DMS53 treated with DMSO at 0.1 percent for 48 hours (cell line): ENCODE results near the gene C18orf54.
A peak's percentile ranks its signal among the peaks of the same experiment; 100 is the strongest.
"Not testable (repeated sequence)": the region's sequence is repeated elsewhere in the genome, so short reads cannot be mapped to it uniquely, and the experiment has no call there.

Source experiments
- DNase-seq: peaks from one replicate; lab custom pipeline; 2025; ENCODE audit not compliant: unreplicated experiment; lab: John Stamatoyannopoulos, UW

C18orf54 gene

GRCh38 chr18:54357660-54358494, at the start of gene C18orf54, which contains the start of gene STARD6:
Gene C18orf54, plus strand, starts transcription at chr18:54357906. Its CDS starts 2,667 bp downstream, at chr18:54360573.
Gene STARD6, minus strand, starts transcription at chr18:54357858. Its CDS starts 3,285 bp downstream, at chr18:54354573.
- peak; percentile 93 for DNase-seq

GRCh38 chr18:54309564-54309963, 48.1 kb upstream of the C18orf54 start:
- not testable (repeated sequence) for DNase-seq

DNA sequence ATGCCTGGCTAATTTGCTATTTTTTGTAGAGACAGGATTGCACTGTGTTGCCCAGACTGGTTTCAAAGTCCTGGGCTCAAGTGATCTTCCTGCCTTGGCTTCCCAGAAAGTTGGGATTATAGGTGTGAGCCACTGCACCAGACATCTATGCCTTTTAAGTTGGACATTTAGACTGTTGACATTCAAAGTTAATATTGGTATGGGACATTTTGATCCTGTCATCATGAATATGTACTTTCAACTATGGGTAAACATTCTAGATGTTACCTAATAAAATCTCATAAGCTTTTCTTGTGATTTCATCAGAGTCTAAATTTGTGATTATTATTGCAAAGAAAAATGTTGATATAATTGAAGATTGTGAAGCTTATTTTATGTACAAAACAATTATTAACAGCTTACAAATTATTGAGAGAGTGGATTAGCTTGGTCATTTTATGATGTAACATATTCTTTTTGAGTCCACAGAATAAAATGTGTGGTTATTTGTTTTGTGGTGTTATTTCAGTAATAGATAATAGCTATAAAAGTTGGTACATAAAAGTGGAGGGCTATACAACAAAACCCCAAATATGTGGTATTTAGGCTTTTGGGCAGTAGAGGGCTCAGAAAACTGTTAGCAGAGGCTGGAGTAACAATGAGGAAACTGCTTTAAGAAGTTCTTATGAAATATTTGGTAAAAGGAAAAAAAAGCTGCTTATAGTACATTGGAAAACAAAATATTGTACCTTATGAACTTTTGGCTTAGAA, 41.5 kb upstream of the C18orf54 start:
- DNase-seq = no peak

DNA sequence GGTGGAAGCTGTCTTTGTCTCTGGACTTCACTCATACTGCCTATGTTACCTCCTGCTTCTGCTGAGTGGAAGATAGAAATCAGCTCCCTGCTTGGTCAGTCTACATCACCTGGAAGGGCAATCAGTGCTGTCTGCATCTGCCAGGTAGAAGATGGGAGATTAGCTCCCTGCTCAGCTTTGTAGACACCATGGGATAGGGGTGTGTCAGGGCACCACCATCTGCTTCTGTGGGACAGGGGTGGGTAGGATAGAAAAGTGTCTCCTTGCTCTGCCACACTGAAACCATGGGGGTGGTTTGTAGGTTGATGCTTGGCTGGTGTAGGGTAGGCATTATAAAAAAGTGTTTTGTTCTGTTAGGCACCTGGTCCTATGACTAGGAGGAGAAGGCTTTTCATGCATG, 34.1 kb upstream of the C18orf54 start:
- DNase-seq = no peak

DNA sequence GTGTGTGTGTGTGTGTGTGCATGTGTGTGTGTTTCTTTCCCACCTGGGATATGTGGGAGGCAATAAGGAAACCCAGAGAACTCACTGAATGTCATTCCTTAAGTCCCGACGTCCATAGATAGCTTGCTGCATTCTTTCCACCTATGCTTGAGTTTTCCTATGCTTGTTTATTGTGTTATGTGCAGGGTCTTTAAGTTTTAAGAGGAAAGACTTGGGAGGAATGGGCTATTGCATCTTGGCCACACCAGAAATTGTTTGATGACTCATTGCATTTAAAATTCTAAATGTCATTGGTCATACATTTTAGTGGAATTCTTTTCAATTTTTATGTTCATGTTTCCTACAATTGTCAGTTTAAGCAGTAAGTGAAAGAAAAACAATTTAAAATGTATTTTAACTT, 33.7 kb upstream of the C18orf54 start:
- no peak for DNase-seq

GRCh38 chr18:54327818-54328217, 29.9 kb upstream of the C18orf54 start:
- no peak for DNase-seq

GRCh38 chr18:54329787-54330186, 27.9 kb upstream of the C18orf54 start:
- DNase-seq = no peak

- DNase-seq = no peak
Measured at GRCh38 chr18:54330768-54331548, 26.7 kb upstream of the C18orf54 start.

DNA sequence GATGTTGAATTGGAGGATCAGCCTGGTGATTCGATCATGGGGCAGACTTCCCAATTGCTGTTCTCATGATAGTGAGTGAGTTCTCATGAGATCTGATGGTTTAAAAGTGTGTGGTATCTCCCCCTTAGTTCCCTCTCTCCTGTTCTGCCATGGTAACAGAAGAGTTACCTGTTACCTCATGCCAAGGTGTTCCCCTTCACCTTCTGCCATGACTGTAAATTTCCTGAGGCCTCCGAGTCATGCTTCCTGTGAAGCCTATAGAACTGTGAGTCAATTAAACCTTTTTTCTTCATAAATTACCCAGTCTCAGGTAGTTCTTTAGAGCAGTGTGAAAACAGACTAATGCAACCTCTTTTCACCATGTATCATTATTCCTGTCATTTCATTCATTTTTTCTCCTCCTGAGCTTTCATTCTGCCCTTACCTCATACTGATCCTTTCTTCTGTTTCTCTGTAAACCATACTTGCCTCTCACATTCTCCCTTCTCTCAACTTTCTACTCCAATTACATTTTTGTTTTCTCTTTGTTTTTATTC, 22.0 kb upstream of the C18orf54 start:
- DNase-seq = no peak

DNA sequence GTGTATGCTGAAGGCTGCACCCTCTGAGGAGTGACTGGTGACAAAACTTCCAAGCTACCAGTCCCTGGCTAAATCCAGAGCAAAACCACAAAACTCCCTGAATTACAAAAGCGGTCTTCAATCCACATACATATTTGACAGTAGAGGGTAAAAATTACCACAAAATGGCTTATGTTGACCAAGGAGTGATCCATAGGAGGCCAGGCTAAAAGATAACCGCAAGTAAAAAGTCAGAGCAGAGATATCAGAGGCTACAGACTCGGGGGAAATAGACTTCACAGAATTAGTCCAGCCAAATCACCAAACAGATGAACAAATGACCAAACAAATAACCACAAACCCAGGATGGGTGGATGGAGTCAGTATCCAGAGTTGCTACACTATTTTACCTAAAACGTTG, 19.5 kb upstream of the C18orf54 start:
- no peak for DNase-seq

DNA sequence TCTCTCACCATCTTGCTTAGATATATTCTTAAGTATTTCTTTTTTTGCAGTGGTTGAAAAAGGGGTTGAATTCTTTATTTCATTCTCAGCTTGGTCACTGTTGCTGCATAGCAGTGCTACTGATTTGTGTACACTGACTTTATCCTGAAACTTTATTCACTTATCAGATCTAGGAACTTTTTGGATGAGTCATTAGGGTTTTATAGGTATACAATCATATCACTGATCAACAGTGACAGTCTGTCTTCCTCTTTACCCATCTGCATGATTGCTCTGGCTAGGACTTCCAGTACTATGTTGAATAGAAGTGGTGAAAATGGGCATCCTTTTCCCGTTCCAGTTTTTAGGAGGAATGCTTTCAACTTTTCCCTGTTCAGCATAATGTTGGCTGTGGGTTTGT, 6.5 kb upstream of the C18orf54 start:
- DNase-seq = no peak

GRCh38 chr18:54357082-54357659, 535 bp upstream of the C18orf54 start:
- no peak for DNase-seq

DNA sequence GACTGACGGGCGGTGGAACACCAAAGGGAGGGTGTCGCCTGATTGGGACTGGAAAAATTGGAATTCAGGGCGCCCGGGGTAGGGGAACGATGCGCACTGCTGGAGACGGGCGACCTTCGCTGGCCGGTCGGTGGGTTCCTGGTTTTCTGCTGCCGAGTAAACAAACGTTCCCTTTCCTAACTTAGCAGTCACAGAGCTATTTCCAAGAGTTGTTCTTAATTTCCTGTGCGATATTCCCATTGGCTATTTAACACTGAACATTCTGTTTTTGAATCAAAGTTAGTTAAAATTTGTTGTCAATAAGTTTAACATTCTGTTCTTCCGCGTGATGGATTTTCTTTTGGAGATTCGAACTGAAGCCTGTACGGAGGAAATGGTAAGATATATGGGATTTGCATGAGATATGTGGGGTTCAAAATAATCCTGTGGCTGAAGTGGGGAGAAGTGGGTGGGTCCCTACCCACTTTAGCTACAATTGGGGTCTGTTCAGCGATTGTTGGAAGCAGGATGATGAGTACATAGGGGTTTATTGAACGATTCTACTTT, 862 bp downstream of the C18orf54 start:
- no peak for DNase-seq

DNA sequence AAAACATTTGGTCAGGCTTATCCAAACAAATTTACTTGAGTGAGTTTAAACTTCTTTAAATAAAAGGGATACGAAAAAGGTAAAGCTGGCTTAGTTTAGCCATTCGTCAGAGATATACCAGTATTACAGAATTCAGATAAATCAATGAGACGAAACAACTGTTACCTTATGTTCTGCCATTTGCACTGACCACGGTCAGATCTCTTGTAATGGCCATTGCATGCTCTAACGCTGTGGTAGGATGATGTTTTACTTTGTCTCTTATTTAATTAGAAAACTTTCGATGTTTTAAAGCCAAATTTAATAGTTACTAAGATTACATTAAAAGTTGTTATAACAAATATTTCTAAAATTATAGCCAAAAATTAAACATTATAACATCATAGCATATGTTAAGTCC, 1.5 kb downstream of the C18orf54 start:
- no peak for DNase-seq

GRCh38 chr18:54360406-54360805, 2.7 kb downstream of the C18orf54 start:
- no peak for DNase-seq

DNA sequence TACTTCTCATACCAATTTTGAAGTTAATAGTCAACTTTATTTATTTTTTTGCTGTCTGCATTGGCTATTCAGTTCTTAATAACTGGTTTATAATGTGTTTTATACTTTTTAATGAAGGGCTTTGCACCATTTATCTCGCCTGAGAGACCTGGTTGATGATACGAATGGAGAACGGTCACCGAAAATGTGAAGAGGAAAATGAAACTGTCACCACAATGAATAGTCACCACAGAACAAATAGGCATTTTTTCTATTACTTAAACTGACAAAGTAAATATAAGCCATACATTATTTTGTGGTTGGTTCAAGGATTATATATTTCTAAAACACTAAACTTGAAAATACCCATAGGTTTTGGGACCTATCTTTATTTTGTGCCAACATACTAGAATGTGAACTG, 20.4 kb downstream of the C18orf54 start:
- DNase-seq = no peak

- DNase-seq = no peak
Measured at GRCh38 chr18:54381640-54382039, 23.9 kb downstream of the C18orf54 start.

DNA sequence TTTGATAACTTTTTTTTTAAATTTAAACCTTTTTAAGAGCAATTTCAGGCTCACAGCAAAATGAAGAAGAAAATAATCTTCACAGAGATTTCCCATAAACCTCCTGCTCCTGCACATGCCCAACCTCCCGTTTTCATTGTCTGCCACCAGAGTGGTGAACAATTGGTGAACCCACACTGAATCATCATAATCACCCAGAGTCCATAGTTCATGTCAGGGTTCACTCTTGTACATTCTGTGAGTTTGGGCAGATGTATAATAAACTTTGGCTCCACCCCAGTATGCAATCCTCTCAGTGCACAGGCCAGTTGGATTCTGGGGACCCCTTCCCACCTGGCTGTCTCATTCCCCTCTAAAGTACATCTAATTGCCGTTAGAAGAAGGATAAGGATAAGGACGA, 24.4 kb downstream of the C18orf54 start:
- DNase-seq = no peak

- no peak for DNase-seq
Measured at GRCh38 chr18:54382733-54383252, 25.1 kb downstream of the C18orf54 start.

GRCh38 chr18:54386043-54386442, 28.3 kb downstream of the C18orf54 start:
- DNase-seq = no peak
